ENCODE data around the gene BTBD17.

The BTBD17 gene

GRCh38 chr17:74361230-74362068 is at the start of gene BTBD17:
Gene BTBD17 (minus strand): TSS chr17:74361868. CDS start chr17:74361819, 49 bp downstream.
- Histone ChIP-seq H3K79me2 (ENCODE audit: insufficient read depth, low read length) (no peaks in the 10 kb centered on the region), H2AFZ (ENCODE audit: low read length) (no peak within 1 kb of the TSS), H3K4me2 (ENCODE audit: low read depth, low read length, poor library complexity, severe bottlenecking) (no peak within 1 kb of the TSS), H3K36me3 (ENCODE audit: insufficient read depth, low read length) (no peaks in the 10 kb centered on the region), H3K9me2 (replicated peaks; ENCODE audit: low read depth, low read length) (no peaks in the 10 kb centered on the region), H3K9me3 (ENCODE audit: insufficient read depth, low read depth, low read length) (no peaks in the 10 kb centered on the region), H3K4me3 (ENCODE audit: low read length, poor library complexity, severe bottlenecking) (no peak within 1 kb of the TSS), H3F3A (ENCODE audit: low read depth) (no peaks in the 10 kb centered on the region), H3K27me3 (ENCODE audit: insufficient read depth, low read length, poor library complexity, severe bottlenecking) (no peaks in the 10 kb centered on the region), H3K4me1 (ENCODE audit: insufficient read depth, low read length, poor library complexity, severe bottlenecking) (no peaks in the 10 kb centered on the region), H3K9ac (ENCODE audit: low read depth, low read length, poor library complexity, severe bottlenecking) (no peak within 1 kb of the TSS), H4K20me1 (ENCODE audit: insufficient read depth, low read length, poor library complexity, severe bottlenecking) (no peaks in the 10 kb centered on the region)
- TF ChIP-seq CTCF (conservative IDR thresholded peaks at IDR 0.05; ENCODE audit: low read length) (peak; percentile 43), EZH2phosphoT487 (IDR thresholded peaks at IDR 0.05; ENCODE audit: borderline replicate concordance) (no peak)

- Histone ChIP-seq H3K36me3 (ENCODE audit: insufficient read depth, low read length) (no peaks in the 10 kb centered on the region), H3K4me2 (ENCODE audit: low read depth, low read length, poor library complexity, severe bottlenecking) (peak overlapping the region; percentile 66), H3K27me3 (ENCODE audit: insufficient read depth, low read length, poor library complexity, severe bottlenecking) (no peaks in the 10 kb centered on the region), H3K9ac (ENCODE audit: low read depth, low read length, poor library complexity, severe bottlenecking) (peak overlapping the region; percentile 74), H3K9me3 (ENCODE audit: insufficient read depth, low read depth, low read length) (no peaks in the 10 kb centered on the region), H3K4me1 (ENCODE audit: insufficient read depth, low read length, poor library complexity, severe bottlenecking) (peaks cover 30% of the 10 kb centered on the region), H3K9me2 (replicated peaks; ENCODE audit: low read depth, low read length) (no peaks in the 10 kb centered on the region), H2AFZ (ENCODE audit: low read length) (0 out of 2 replicates have a peak overlapping the region, but pooled peaks have one; percentile 41), H3K79me2 (ENCODE audit: insufficient read depth, low read length) (no peaks in the 10 kb centered on the region), H3K4me3 (ENCODE audit: low read length, poor library complexity, severe bottlenecking) (peak overlapping the region; percentile 42), H3F3A (ENCODE audit: low read depth) (no peaks in the 10 kb centered on the region), H4K20me1 (ENCODE audit: insufficient read depth, low read length, poor library complexity, severe bottlenecking) (no peaks in the 10 kb centered on the region)
- TF ChIP-seq CTCF (conservative IDR thresholded peaks at IDR 0.05; ENCODE audit: low read length) (no peak), EZH2phosphoT487 (IDR thresholded peaks at IDR 0.05; ENCODE audit: borderline replicate concordance) (no peak)
These were observed 48.4 kb upstream of the BTBD17 start for GRCh38 chr17:74410001-74410443.

GRCh38 chr17:74408815-74409214 is 47.1 kb upstream of the BTBD17 start:
- Histone ChIP-seq H3K9me3 (ENCODE audit: insufficient read depth, low read depth, low read length) (no peaks in the 10 kb centered on the region), H3F3A (ENCODE audit: low read depth) (no peaks in the 10 kb centered on the region), H3K27me3 (ENCODE audit: insufficient read depth, low read length, poor library complexity, severe bottlenecking) (no peaks in the 10 kb centered on the region), H3K9me2 (replicated peaks; ENCODE audit: low read depth, low read length) (no peaks in the 10 kb centered on the region), H3K4me3 (ENCODE audit: low read length, poor library complexity, severe bottlenecking) (no peak overlapping the region), H3K36me3 (ENCODE audit: insufficient read depth, low read length) (no peaks in the 10 kb centered on the region), H3K4me2 (ENCODE audit: low read depth, low read length, poor library complexity, severe bottlenecking) (no peak overlapping the region), H2AFZ (ENCODE audit: low read length) (no peak overlapping the region), H3K4me1 (ENCODE audit: insufficient read depth, low read length, poor library complexity, severe bottlenecking) (peaks cover 30% of the 10 kb centered on the region), H3K79me2 (ENCODE audit: insufficient read depth, low read length) (no peaks in the 10 kb centered on the region), H4K20me1 (ENCODE audit: insufficient read depth, low read length, poor library complexity, severe bottlenecking) (no peaks in the 10 kb centered on the region), H3K9ac (ENCODE audit: low read depth, low read length, poor library complexity, severe bottlenecking) (no peak overlapping the region)
- TF ChIP-seq CTCF (conservative IDR thresholded peaks at IDR 0.05; ENCODE audit: low read length): no peak
- TF ChIP-seq EZH2phosphoT487 (IDR thresholded peaks at IDR 0.05; ENCODE audit: borderline replicate concordance): no peak

Data from Loucy (cell line).